NOMO-1 (cell line): ENCODE measurements around the gene EPG5.
"Not testable (repeated sequence)": the region's sequence is repeated elsewhere in the genome, so short reads cannot be mapped to it uniquely, and the experiment has no call there.

ENCODE experiments used
- DNase-seq, 2 experiments: peaks; one replicate each; lab custom pipeline; 2025; ENCODE audit not compliant: unreplicated experiment in 2 of 2; lab: John Stamatoyannopoulos, UW

Gene EPG5

GRCh38 chr18:45876161-45876560, 91.0 kb downstream of the EPG5 start:
- DNase-seq: no peak

GRCh38 chr18:45874491-45875184, 92.5 kb downstream of the EPG5 start:
- DNase-seq: no peak

- DNase-seq: no peak
These were observed 95.6 kb downstream of the EPG5 start for GRCh38 chr18:45871431-45872084.

GRCh38 chr18:45870419-45870818, 96.7 kb downstream of the EPG5 start:
- DNase-seq: no peak

GRCh38 chr18:45865466-45865865, 101.7 kb downstream of the EPG5 start:
- no peak for DNase-seq

- no peak for DNase-seq
These were observed 103.0 kb downstream of the EPG5 start for GRCh38 chr18:45864081-45864480.

- no peak for DNase-seq
These were observed 103.7 kb downstream of the EPG5 start for GRCh38 chr18:45863469-45863868.

GRCh38 chr18:45861926-45862325, 105.2 kb downstream of the EPG5 start:
- no peak for DNase-seq

- DNase-seq: no peak
These were observed 106.2 kb downstream of the EPG5 start for GRCh38 chr18:45860971-45861370.

- DNase-seq: no peak
These were observed 106.6 kb downstream of the EPG5 start for GRCh38 chr18:45860492-45860891.

GRCh38 chr18:45859334-45859733, 107.8 kb downstream of the EPG5 start:
- DNase-seq: no peak

- no peak for DNase-seq
These were observed 110.6 kb downstream of the EPG5 start for GRCh38 chr18:45856531-45856930.

- no peak for DNase-seq
These were observed 113.0 kb downstream of the EPG5 start for GRCh38 chr18:45854036-45854586.

- DNase-seq: no peak
These were observed 114.5 kb downstream of the EPG5 start for GRCh38 chr18:45852631-45853030.

GRCh38 chr18:45851161-45851925, 115.8 kb downstream of the EPG5 start:
- DNase-seq: no peak

- no peak for DNase-seq
These were observed 117.1 kb downstream of the EPG5 start for GRCh38 chr18:45850021-45850420.

GRCh38 chr18:45849529-45849928, 117.6 kb downstream of the EPG5 start:
- DNase-seq: no peak

- DNase-seq: not testable (repeated sequence)
These were observed 118.5 kb downstream of the EPG5 start for GRCh38 chr18:45848643-45849042.

GRCh38 chr18:45847119-45847518, 120.0 kb downstream of the EPG5 start:
- DNase-seq: no peak

- DNase-seq: no peak
These were observed 121.7 kb downstream of the EPG5 start for GRCh38 chr18:45845410-45845809.

- no peak for DNase-seq
These were observed 122.2 kb downstream of the EPG5 start for GRCh38 chr18:45844938-45845337.
